Measurements from ENCODE around the gene CFAP69. TPM values are rescaled to one million over a fixed set of nuclear protein-coding genes. Genes with fewer than 3 reads are reported as not detected.

The CFAP69 gene
- total RNA-seq, 1 experiment from 2014 or later = 3.4 TPM

- TF ChIP-seq, protein P1, sequence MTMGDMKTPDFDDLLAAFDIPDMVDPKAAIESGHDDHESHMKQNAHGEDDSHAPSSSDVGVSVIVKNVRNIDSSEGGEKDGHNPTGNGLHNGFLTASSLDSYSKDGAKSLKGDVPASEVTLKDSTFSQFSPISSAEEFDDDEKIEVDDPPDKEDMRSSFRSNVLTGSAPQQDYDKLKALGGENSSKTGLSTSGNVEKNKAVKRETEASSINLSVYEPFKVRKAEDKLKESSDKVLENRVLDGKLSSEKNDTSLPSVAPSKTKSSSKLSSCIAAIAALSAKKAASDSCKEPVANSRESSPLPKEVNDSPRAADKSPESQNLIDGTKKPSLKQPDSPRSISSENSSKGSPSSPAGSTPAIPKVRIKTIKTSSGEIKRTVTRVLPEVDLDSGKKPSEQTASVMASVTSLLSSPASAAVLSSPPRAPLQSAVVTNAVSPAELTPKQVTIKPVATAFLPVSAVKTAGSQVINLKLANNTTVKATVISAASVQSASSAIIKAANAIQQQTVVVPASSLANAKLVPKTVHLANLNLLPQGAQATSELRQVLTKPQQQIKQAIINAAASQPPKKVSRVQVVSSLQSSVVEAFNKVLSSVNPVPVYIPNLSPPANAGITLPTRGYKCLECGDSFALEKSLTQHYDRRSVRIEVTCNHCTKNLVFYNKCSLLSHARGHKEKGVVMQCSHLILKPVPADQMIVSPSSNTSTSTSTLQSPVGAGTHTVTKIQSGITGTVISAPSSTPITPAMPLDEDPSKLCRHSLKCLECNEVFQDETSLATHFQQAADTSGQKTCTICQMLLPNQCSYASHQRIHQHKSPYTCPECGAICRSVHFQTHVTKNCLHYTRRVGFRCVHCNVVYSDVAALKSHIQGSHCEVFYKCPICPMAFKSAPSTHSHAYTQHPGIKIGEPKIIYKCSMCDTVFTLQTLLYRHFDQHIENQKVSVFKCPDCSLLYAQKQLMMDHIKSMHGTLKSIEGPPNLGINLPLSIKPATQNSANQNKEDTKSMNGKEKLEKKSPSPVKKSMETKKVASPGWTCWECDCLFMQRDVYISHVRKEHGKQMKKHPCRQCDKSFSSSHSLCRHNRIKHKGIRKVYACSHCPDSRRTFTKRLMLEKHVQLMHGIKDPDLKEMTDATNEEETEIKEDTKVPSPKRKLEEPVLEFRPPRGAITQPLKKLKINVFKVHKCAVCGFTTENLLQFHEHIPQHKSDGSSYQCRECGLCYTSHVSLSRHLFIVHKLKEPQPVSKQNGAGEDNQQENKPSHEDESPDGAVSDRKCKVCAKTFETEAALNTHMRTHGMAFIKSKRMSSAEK (CRISPR knock-in tag; IDR thresholded peaks at IDR 0.05; ENCODE audit: borderline replicate concordance) = no peak
- TF ChIP-seq NFATC4 (CRISPR knock-in tag; IDR thresholded peaks at IDR 0.05) = no peak
- no peak for TF ChIP-seq RORB (CRISPR knock-in tag; IDR thresholded peaks at IDR 0.05)
- TF ChIP-seq ZNF317 (CRISPR knock-in tag; IDR thresholded peaks at IDR 0.05; ENCODE audit: borderline replicate concordance, low read depth) = no peak
- TF ChIP-seq, protein P2, sequence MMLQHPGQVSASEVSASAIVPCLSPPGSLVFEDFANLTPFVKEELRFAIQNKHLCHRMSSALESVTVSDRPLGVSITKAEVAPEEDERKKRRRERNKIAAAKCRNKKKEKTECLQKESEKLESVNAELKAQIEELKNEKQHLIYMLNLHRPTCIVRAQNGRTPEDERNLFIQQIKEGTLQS (CRISPR knock-in tag; conservative IDR thresholded peaks at IDR 0.05) = no peak
- TF ChIP-seq MYBL2 (CRISPR knock-in tag; IDR thresholded peaks at IDR 0.05) = no peak
- no peak for TF ChIP-seq E2F4 (CRISPR knock-in tag; IDR thresholded peaks at IDR 0.05; ENCODE audit: borderline replicate concordance, low read depth)
Observed at GRCh38 chr7:90320014-90320413, 75.0 kb downstream of the CFAP69 start (continued).

- ChIA-PET CTCF (interaction anchor here (2.3 kb wide), 1 partner anchor 108 kb away, joined by 5 read pairs; no protein-coding TSS in a partner anchor), POLR2A (no interaction called here)
- DNase-seq (ENCODE audit: low spot score) = no peak
- Mint-ChIP-seq H3K27ac (no peak overlapping the region), H3K9me3 (no peaks in the 10 kb centered on the region), H3K27me3 (ENCODE audit: low read depth) (peaks cover 61% of the 10 kb centered on the region), H3K4me3 (peak overlapping the region; percentile 69), H3K4me1 (0 out of 2 replicates have a peak, but pooled peaks cover 12% of the 10 kb centered on the region), H3K36me3 (no peaks in the 10 kb centered on the region)
- no peak for ATAC-seq
- TF ChIP-seq IRF2 (CRISPR knock-in tag; IDR thresholded peaks at IDR 0.05; ENCODE audit: borderline replicate concordance, low read depth) (no peak), HMGA2 (CRISPR knock-in tag; IDR thresholded peaks at IDR 0.05) (no peak), FOXJ3 (CRISPR knock-in tag; IDR thresholded peaks at IDR 0.05; ENCODE audit: borderline replicate concordance) (no peak), NR2C2 (CRISPR knock-in tag; IDR thresholded peaks at IDR 0.05) (no peak), JUN (CRISPR knock-in tag; IDR thresholded peaks at IDR 0.05) (no peak), NFYB (CRISPR knock-in tag; conservative IDR thresholded peaks at IDR 0.05; ENCODE audit: low read depth) (no peak), SOX15 (CRISPR knock-in tag; IDR thresholded peaks at IDR 0.05) (no peak), PRRX2 (CRISPR knock-in tag; IDR thresholded peaks at IDR 0.05) (no peak), ZNF671 (CRISPR knock-in tag; IDR thresholded peaks at IDR 0.05) (no peak)
- TF ChIP-seq, protein P3, sequence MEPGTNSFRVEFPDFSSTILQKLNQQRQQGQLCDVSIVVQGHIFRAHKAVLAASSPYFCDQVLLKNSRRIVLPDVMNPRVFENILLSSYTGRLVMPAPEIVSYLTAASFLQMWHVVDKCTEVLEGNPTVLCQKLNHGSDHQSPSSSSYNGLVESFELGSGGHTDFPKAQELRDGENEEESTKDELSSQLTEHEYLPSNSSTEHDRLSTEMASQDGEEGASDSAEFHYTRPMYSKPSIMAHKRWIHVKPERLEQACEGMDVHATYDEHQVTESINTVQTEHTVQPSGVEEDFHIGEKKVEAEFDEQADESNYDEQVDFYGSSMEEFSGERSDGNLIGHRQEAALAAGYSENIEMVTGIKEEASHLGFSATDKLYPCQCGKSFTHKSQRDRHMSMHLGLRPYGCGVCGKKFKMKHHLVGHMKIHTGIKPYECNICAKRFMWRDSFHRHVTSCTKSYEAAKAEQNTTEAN (CRISPR knock-in tag; IDR thresholded peaks at IDR 0.05) = no peak
- TF ChIP-seq, protein P4, sequence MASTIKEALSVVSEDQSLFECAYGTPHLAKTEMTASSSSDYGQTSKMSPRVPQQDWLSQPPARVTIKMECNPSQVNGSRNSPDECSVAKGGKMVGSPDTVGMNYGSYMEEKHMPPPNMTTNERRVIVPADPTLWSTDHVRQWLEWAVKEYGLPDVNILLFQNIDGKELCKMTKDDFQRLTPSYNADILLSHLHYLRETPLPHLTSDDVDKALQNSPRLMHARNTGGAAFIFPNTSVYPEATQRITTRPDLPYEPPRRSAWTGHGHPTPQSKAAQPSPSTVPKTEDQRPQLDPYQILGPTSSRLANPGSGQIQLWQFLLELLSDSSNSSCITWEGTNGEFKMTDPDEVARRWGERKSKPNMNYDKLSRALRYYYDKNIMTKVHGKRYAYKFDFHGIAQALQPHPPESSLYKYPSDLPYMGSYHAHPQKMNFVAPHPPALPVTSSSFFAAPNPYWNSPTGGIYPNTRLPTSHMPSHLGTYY (CRISPR knock-in tag; IDR thresholded peaks at IDR 0.05) = no peak
- TF ChIP-seq, protein P5, sequence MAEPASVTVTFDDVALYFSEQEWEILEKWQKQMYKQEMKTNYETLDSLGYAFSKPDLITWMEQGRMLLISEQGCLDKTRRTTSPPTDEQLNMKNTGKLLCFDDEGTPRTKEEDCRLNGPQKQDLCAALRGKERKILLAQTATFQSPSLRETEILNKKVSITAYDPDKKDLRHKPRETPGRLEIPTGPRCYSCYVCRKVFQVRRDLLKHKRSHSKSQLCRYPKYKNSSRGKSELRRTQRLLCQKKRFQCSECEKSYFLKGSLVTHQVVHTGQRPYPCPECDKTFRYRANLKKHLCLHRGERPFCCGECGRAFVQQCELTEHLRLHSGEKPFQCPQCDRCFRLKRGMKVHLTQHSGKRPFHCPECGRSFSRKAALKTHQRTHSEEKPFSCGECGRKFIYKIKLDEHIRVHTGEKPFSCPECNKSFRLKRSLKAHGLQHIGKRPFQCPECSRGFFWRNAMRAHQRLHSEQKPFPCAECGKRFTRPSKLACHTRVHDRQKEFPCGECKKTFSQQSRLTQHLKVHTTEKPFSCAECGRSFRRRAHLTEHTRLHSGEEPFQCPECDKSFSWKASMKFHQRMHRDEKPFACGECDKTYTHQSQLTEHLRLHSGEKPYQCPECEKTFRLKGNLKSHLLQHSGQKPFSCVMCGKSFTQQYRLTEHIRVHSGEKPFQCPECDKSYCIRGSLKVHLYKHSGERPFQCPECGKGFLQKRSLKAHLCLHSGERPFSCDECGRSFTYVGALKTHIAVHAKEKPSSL (CRISPR knock-in tag; conservative IDR thresholded peaks at IDR 0.05) = no peak
- TF ChIP-seq, protein P6, sequence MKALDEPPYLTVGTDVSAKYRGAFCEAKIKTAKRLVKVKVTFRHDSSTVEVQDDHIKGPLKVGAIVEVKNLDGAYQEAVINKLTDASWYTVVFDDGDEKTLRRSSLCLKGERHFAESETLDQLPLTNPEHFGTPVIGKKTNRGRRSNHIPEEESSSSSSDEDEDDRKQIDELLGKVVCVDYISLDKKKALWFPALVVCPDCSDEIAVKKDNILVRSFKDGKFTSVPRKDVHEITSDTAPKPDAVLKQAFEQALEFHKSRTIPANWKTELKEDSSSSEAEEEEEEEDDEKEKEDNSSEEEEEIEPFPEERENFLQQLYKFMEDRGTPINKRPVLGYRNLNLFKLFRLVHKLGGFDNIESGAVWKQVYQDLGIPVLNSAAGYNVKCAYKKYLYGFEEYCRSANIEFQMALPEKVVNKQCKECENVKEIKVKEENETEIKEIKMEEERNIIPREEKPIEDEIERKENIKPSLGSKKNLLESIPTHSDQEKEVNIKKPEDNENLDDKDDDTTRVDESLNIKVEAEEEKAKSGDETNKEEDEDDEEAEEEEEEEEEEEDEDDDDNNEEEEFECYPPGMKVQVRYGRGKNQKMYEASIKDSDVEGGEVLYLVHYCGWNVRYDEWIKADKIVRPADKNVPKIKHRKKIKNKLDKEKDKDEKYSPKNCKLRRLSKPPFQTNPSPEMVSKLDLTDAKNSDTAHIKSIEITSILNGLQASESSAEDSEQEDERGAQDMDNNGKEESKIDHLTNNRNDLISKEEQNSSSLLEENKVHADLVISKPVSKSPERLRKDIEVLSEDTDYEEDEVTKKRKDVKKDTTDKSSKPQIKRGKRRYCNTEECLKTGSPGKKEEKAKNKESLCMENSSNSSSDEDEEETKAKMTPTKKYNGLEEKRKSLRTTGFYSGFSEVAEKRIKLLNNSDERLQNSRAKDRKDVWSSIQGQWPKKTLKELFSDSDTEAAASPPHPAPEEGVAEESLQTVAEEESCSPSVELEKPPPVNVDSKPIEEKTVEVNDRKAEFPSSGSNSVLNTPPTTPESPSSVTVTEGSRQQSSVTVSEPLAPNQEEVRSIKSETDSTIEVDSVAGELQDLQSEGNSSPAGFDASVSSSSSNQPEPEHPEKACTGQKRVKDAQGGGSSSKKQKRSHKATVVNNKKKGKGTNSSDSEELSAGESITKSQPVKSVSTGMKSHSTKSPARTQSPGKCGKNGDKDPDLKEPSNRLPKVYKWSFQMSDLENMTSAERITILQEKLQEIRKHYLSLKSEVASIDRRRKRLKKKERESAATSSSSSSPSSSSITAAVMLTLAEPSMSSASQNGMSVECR (CRISPR knock-in tag; IDR thresholded peaks at IDR 0.05; ENCODE audit: borderline replicate concordance) = no peak
Observed at GRCh38 chr7:90320418-90320800, 75.4 kb downstream of the CFAP69 start.

All from WTC11 (cell line).